Measurements from ENCODE around the gene RAB44.
A peak's percentile ranks its signal among the peaks of the same experiment; 100 is the strongest.

Gene RAB44

DNA sequence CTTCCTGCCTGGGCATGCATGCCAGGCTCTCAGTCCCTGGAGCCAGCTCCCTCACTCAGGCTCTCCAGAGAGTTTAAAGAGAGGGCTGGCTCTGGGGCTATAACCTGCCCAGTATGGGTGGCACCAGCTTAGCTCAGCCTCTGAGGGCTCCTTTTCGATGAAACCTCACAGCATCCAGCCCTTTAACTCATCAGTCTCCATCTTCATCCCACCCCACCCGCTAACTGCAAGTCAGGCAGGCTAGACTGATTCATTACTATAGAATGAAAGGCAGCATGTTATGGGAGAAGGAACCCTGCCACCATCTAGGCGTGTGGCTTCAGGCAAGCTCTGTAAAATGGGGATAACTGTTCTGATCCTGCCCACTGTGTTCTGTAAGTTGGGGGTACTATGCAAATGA is 53.5 kb downstream of the RAB44 start:
- H3K9me3 ChIP-seq (ENCODE audit: control insufficient read depth, low read length), result peaks cover 6% of the 10 kb centered on the region
- no peak overlapping the region for H2BK15ac ChIP-seq (ENCODE audit: low read depth, poor library complexity, severe bottlenecking)
- no peak overlapping the region for H2AFZ ChIP-seq (ENCODE audit: low read depth, low read length)
- WGBS, result 90% methylated on average over 2 of the region's 3 CpGs
- H3K4me2 ChIP-seq (ENCODE audit: low read length, poor library complexity, severe bottlenecking), result no peak overlapping the region
- H3K36me3 ChIP-seq (ENCODE audit: control insufficient read depth in 1 of 2, insufficient read depth in 2 of 2, low read depth in 1 of 2, low read length in 2 of 2), result no peaks in the 10 kb centered on the region
- no peak overlapping the region for H4K8ac ChIP-seq (ENCODE audit: low read length)
- DNase-seq, result no peak
- H3K23ac ChIP-seq (ENCODE audit: low read length in 2 of 2), result no peak overlapping the region
- no peak overlapping the region for H3K14ac ChIP-seq (ENCODE audit: low read length in 2 of 2)
- H3K18ac ChIP-seq (ENCODE audit: low read depth in 1 of 2, low read length in 2 of 2), result no peak overlapping the region
- no peak overlapping the region for H3K4me3 ChIP-seq (ENCODE audit: insufficient read depth in 1 of 2, low read depth in 1 of 2, low read length in 2 of 2)
- no peak overlapping the region for H2BK120ac ChIP-seq (ENCODE audit: low read depth, low read length)
- no peak overlapping the region for H4K91ac ChIP-seq (ENCODE audit: low read length)
- H3K9ac ChIP-seq (ENCODE audit: low read length), result no peak overlapping the region
- H3K4ac ChIP-seq (ENCODE audit: low read depth in 1 of 2, low read length in 2 of 2), result no peak overlapping the region
- H2BK12ac ChIP-seq (ENCODE audit: low read length in 2 of 2), result no peak overlapping the region
- no peaks in the 10 kb centered on the region for H3K79me1 ChIP-seq (replicated peaks; ENCODE audit: low read length, poor library complexity, severe bottlenecking)
- no peak overlapping the region for H3K27ac ChIP-seq (ENCODE audit: low read length, poor library complexity, severe bottlenecking)
- H2BK5ac ChIP-seq (ENCODE audit: low read depth, low read length, poor library complexity, severe bottlenecking), result no peak overlapping the region
- peaks cover 8 to 16% of the 10 kb centered on the region in 2 experiments for H3K27me3 ChIP-seq (ENCODE audit: control insufficient read depth in 1 of 2, insufficient read depth in 1 of 2, low read length in 2 of 2)
- peaks cover 8% of the 10 kb centered on the region for H3K4me1 ChIP-seq (ENCODE audit: control insufficient read depth, insufficient read depth, low read depth, low read length)
- H2AK5ac ChIP-seq (ENCODE audit: low read length, severe bottlenecking), result no peak overlapping the region

DNA sequence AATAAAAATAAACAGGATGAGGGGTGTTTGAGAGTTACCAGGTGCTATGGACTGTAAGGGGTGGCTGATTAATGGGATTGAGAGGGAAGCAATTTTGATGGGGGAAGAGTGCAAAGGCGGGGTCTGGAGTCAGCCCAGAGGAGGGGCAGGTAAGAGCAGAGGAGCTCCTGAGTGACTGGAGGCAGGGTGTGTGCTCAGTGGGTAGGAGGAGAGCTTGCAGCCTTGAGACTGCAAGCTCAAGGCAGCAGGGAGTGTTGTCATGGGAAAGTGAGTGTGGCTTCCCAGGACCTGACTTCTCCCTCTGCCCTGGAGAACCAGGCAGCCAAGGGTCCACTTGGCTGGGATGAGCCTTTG is 54.2 kb downstream of the RAB44 start:
- H3K4me3 ChIP-seq (ENCODE audit: insufficient read depth in 1 of 2, low read depth in 1 of 2, low read length in 2 of 2), result no peak overlapping the region
- no peak for DNase-seq
- no peak overlapping the region for H2BK120ac ChIP-seq (ENCODE audit: low read depth, low read length)
- H2AFZ ChIP-seq (ENCODE audit: low read depth, low read length), result no peak overlapping the region
- peaks cover 6% of the 10 kb centered on the region for H3K9me3 ChIP-seq (ENCODE audit: control insufficient read depth, low read length)
- no peak overlapping the region for H2BK12ac ChIP-seq (ENCODE audit: low read length in 2 of 2)
- H3K36me3 ChIP-seq (ENCODE audit: control insufficient read depth in 1 of 2, insufficient read depth in 2 of 2, low read depth in 1 of 2, low read length in 2 of 2), result no peaks in the 10 kb centered on the region
- no peak overlapping the region for H4K8ac ChIP-seq (ENCODE audit: low read length)
- no peak overlapping the region for H3K23ac ChIP-seq (ENCODE audit: low read length in 2 of 2)
- 52% methylated on average over 1 of the region's 1 CpG for WGBS
- H3K27ac ChIP-seq (ENCODE audit: low read length, poor library complexity, severe bottlenecking), result no peak overlapping the region
- H3K79me1 ChIP-seq (replicated peaks; ENCODE audit: low read length, poor library complexity, severe bottlenecking), result no peaks in the 10 kb centered on the region
- no peak overlapping the region for H3K4ac ChIP-seq (ENCODE audit: low read depth in 1 of 2, low read length in 2 of 2)
- H3K14ac ChIP-seq (ENCODE audit: low read length in 2 of 2), result no peak overlapping the region
- no peak overlapping the region for H3K18ac ChIP-seq (ENCODE audit: low read depth in 1 of 2, low read length in 2 of 2)
- H2AK5ac ChIP-seq (ENCODE audit: low read length, severe bottlenecking), result no peak overlapping the region
- H3K4me1 ChIP-seq (ENCODE audit: control insufficient read depth, insufficient read depth, low read depth, low read length), result peaks cover 8% of the 10 kb centered on the region
- no peak overlapping the region for H2BK5ac ChIP-seq (ENCODE audit: low read depth, low read length, poor library complexity, severe bottlenecking)
- no peak overlapping the region for H3K4me2 ChIP-seq (ENCODE audit: low read length, poor library complexity, severe bottlenecking)
- H3K27me3 ChIP-seq (ENCODE audit: control insufficient read depth in 1 of 2, insufficient read depth in 1 of 2, low read length in 2 of 2), result peaks cover 2 to 9% of the 10 kb centered on the region in 2 experiments
- no peak overlapping the region for H3K9ac ChIP-seq (ENCODE audit: low read length)
- no peak overlapping the region for H2BK15ac ChIP-seq (ENCODE audit: low read depth, poor library complexity, severe bottlenecking)
- no peak overlapping the region for H4K91ac ChIP-seq (ENCODE audit: low read length)

DNA sequence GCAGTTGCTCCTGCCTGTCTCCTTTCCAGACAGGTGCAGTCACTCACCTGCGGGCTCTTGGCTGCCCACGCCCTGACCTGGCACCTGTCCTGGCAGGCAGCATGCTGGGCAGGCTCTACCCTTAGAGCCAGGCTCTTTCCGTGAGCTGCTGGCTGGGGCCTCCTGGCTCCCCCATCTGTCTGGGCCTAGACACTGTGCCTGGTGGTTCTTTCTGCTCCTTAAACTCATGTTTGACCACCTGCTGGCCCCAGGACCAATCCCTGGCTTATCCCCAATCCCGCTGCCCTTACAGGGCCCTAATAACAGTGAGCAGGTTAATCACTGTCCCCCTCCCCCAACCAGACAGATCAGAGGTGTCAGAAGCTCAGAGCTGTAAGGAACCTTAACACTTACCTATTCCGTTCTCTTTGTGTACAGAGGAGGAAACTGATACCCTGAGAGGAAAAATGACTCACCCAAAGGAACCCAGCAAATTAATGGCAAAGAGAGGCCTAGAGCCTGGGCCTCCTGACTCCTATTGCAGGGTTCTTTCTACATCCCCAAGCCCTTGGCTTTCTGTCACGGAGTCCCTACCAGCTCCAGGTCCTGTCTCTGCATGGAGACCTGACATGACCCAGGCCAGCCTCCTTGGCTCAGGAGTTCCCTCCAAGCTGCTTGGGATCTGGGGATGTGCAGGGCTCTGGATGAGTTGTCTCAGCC is 54.7 kb downstream of the RAB44 start:
- WGBS, result 90% methylated on average over 6 of the region's 6 CpGs
- no peak overlapping the region for H3K18ac ChIP-seq (ENCODE audit: low read depth in 1 of 2, low read length in 2 of 2)
- no peak overlapping the region for H2BK12ac ChIP-seq (ENCODE audit: low read length in 2 of 2)
- no peaks in the 10 kb centered on the region for H3K79me1 ChIP-seq (replicated peaks; ENCODE audit: low read length, poor library complexity, severe bottlenecking)
- peaks cover 0 to 7% of the 10 kb centered on the region in 2 experiments for H3K27me3 ChIP-seq (ENCODE audit: control insufficient read depth in 1 of 2, insufficient read depth in 1 of 2, low read length in 2 of 2)
- no peak overlapping the region for H3K23ac ChIP-seq (ENCODE audit: low read length in 2 of 2)
- no peak overlapping the region for H3K14ac ChIP-seq (ENCODE audit: low read length in 2 of 2)
- DNase-seq, result no peak
- peaks cover 6% of the 10 kb centered on the region for H3K9me3 ChIP-seq (ENCODE audit: control insufficient read depth, low read length)
- no peak overlapping the region for H3K4me2 ChIP-seq (ENCODE audit: low read length, poor library complexity, severe bottlenecking)
- peaks cover 8% of the 10 kb centered on the region for H3K4me1 ChIP-seq (ENCODE audit: control insufficient read depth, insufficient read depth, low read depth, low read length)
- H3K4me3 ChIP-seq (ENCODE audit: insufficient read depth in 1 of 2, low read depth in 1 of 2, low read length in 2 of 2), result no peak overlapping the region
- no peak overlapping the region for H2AK5ac ChIP-seq (ENCODE audit: low read length, severe bottlenecking)
- H2AFZ ChIP-seq (ENCODE audit: low read depth, low read length), result no peak overlapping the region
- H2BK15ac ChIP-seq (ENCODE audit: low read depth, poor library complexity, severe bottlenecking), result no peak overlapping the region
- no peak overlapping the region for H2BK120ac ChIP-seq (ENCODE audit: low read depth, low read length)
- H3K9ac ChIP-seq (ENCODE audit: low read length), result no peak overlapping the region
- H4K8ac ChIP-seq (ENCODE audit: low read length), result no peak overlapping the region
- H3K27ac ChIP-seq (ENCODE audit: low read length, poor library complexity, severe bottlenecking), result no peak overlapping the region
- H2BK5ac ChIP-seq (ENCODE audit: low read depth, low read length, poor library complexity, severe bottlenecking), result no peak overlapping the region
- no peak overlapping the region for H3K4ac ChIP-seq (ENCODE audit: low read depth in 1 of 2, low read length in 2 of 2)
- H3K36me3 ChIP-seq (ENCODE audit: control insufficient read depth in 1 of 2, insufficient read depth in 2 of 2, low read depth in 1 of 2, low read length in 2 of 2), result no peaks in the 10 kb centered on the region
- no peak overlapping the region for H4K91ac ChIP-seq (ENCODE audit: low read length)

DNA sequence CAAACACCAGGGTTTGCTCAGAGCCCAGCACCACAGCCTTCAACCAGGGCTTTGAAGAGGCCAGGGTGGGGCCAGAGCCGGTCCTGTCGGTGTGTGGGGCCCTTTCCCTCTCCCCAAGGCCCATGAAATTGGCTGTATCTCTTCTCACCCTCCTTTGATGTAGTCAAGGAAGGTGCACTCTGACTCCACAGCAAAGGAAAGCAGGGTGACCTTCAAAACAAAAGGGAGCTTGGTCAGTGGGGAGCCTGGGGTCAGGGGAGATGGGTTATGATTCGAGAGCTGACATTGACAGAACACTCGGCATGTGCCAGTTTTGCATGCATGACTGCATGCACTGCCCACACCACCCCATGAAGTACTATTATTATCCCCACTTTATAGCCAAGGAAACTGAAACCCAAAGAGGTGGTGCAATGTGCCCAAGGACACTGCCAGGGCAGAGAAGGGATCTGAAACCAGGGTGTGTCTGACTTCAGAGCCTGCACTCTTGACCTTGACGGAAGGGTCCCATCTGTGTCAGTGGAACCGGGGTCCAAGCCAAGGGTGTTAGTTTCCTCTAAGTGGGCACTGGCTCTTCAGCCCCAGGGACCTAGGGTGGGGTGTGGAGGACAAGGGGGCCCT is 55.4 kb downstream of the RAB44 start:
- peak overlapping the region; percentile 5 for H4K91ac ChIP-seq (ENCODE audit: low read length)
- H2AK5ac ChIP-seq (ENCODE audit: low read length, severe bottlenecking), result no peak overlapping the region
- peaks cover 8% of the 10 kb centered on the region for H3K4me1 ChIP-seq (ENCODE audit: control insufficient read depth, insufficient read depth, low read depth, low read length)
- no peak for DNase-seq
- no peak overlapping the region for H3K4ac ChIP-seq (ENCODE audit: low read depth in 1 of 2, low read length in 2 of 2)
- H2AFZ ChIP-seq (ENCODE audit: low read depth, low read length), result no peak overlapping the region
- H2BK120ac ChIP-seq (ENCODE audit: low read depth, low read length), result no peak overlapping the region
- no peaks in the 10 kb centered on the region for H3K79me1 ChIP-seq (replicated peaks; ENCODE audit: low read length, poor library complexity, severe bottlenecking)
- no peak overlapping the region for H3K9ac ChIP-seq (ENCODE audit: low read length)
- no peak overlapping the region for H2BK12ac ChIP-seq (ENCODE audit: low read length in 2 of 2)
- H3K4me2 ChIP-seq (ENCODE audit: low read length, poor library complexity, severe bottlenecking), result no peak overlapping the region
- H3K36me3 ChIP-seq (ENCODE audit: control insufficient read depth in 1 of 2, insufficient read depth in 2 of 2, low read depth in 1 of 2, low read length in 2 of 2), result no peaks in the 10 kb centered on the region
- H3K27ac ChIP-seq (ENCODE audit: low read length, poor library complexity, severe bottlenecking), result no peak overlapping the region
- peaks cover 0 to 4% of the 10 kb centered on the region in 2 experiments for H3K27me3 ChIP-seq (ENCODE audit: control insufficient read depth in 1 of 2, insufficient read depth in 1 of 2, low read length in 2 of 2)
- H2BK5ac ChIP-seq (ENCODE audit: low read depth, low read length, poor library complexity, severe bottlenecking), result no peak overlapping the region
- H3K14ac ChIP-seq (ENCODE audit: low read length in 2 of 2), result no peak overlapping the region
- H3K18ac ChIP-seq (ENCODE audit: low read depth in 1 of 2, low read length in 2 of 2), result no peak overlapping the region
- WGBS, result 85% methylated on average over 6 of the region's 6 CpGs
- H3K23ac ChIP-seq (ENCODE audit: low read length in 2 of 2), result no peak overlapping the region
- H4K8ac ChIP-seq (ENCODE audit: low read length), result no peak overlapping the region
- no peak overlapping the region for H3K4me3 ChIP-seq (ENCODE audit: insufficient read depth in 1 of 2, low read depth in 1 of 2, low read length in 2 of 2)
- H3K9me3 ChIP-seq (ENCODE audit: control insufficient read depth, low read length), result peaks cover 6% of the 10 kb centered on the region
- no peak overlapping the region for H2BK15ac ChIP-seq (ENCODE audit: low read depth, poor library complexity, severe bottlenecking)

Data from mesenchymal stem cell (in vitro differentiated cells and primary cell).